WTC11 (cell line): ENCODE measurements around the gene ZBTB16.

Experiments used
- CREB1 ChIP-seq: sonication (generic); formaldehyde crosslinking; IDR thresholded peaks from 2 replicates; pipeline ENCODE4 v1.8.0; 2023; ENCODE audit warnings: mild to moderate bottlenecking, missing genetic modification reagents
- CREM ChIP-seq: sonication (generic); formaldehyde crosslinking; IDR thresholded peaks from 2 replicates; pipeline ENCODE4 v1.8.1; 2022; ENCODE audit warnings: mild to moderate bottlenecking, missing genetic modification reagents, moderate library complexity
- ETV6 ChIP-seq: sonication (generic); formaldehyde crosslinking; IDR thresholded peaks from 2 replicates; pipeline ENCODE4 v1.8.1; 2022; ENCODE audit warnings: mild to moderate bottlenecking, missing genetic modification reagents
- ZNF232 ChIP-seq: sonication (generic); formaldehyde crosslinking; IDR thresholded peaks from 2 replicates; pipeline ENCODE4 v1.8.0; 2022; ENCODE audit warnings: mild to moderate bottlenecking, missing genetic modification reagents
- ZNF512 ChIP-seq: sonication (generic); formaldehyde crosslinking; IDR thresholded peaks from 2 replicates; pipeline ENCODE4 v1.8.1; 2022; ENCODE audit warnings: missing genetic modification reagents, borderline replicate concordance
- TF ChIP-seq, protein P1 (sequence below): fragments of 200-600 bp; IDR thresholded peaks from 2 replicates; pipeline ENCODE4 v1.8.0; 2022; ENCODE audit warnings: antibody characterized with exemption
- TF ChIP-seq, protein P2 (sequence below): sonication (generic); formaldehyde crosslinking; IDR thresholded peaks from 2 replicates; pipeline ENCODE4 v1.8.1; 2023; ENCODE audit warnings: mild to moderate bottlenecking, moderate library complexity, missing genetic modification reagents

- TF ChIP-seq ZNF232 (CRISPR knock-in tag) (no peak), ETV6 (CRISPR knock-in tag) (no peak), ZNF512 (CRISPR knock-in tag) (no peak), CREB1 (CRISPR knock-in tag) (no peak), CREM (no peak)
- TF ChIP-seq, protein P1, sequence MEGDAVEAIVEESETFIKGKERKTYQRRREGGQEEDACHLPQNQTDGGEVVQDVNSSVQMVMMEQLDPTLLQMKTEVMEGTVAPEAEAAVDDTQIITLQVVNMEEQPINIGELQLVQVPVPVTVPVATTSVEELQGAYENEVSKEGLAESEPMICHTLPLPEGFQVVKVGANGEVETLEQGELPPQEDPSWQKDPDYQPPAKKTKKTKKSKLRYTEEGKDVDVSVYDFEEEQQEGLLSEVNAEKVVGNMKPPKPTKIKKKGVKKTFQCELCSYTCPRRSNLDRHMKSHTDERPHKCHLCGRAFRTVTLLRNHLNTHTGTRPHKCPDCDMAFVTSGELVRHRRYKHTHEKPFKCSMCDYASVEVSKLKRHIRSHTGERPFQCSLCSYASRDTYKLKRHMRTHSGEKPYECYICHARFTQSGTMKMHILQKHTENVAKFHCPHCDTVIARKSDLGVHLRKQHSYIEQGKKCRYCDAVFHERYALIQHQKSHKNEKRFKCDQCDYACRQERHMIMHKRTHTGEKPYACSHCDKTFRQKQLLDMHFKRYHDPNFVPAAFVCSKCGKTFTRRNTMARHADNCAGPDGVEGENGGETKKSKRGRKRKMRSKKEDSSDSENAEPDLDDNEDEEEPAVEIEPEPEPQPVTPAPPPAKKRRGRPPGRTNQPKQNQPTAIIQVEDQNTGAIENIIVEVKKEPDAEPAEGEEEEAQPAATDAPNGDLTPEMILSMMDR, result no peak
- TF ChIP-seq, protein P2, sequence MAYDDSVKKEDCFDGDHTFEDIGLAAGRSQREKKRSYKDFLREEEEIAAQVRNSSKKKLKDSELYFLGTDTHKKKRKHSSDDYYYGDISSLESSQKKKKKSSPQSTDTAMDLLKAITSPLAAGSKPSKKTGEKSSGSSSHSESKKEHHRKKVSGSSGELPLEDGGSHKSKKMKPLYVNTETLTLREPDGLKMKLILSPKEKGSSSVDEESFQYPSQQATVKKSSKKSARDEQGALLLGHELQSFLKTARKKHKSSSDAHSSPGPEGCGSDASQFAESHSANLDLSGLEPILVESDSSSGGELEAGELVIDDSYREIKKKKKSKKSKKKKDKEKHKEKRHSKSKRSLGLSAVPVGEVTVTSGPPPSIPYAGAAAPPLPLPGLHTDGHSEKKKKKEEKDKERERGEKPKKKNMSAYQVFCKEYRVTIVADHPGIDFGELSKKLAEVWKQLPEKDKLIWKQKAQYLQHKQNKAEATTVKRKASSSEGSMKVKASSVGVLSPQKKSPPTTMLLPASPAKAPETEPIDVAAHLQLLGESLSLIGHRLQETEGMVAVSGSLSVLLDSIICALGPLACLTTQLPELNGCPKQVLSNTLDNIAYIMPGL (CRISPR knock-in tag), result no peak
Observed at GRCh38 chr11:114168691-114169090, 109.2 kb downstream of the ZBTB16 start.
